ENCODE results near the gene ADAMTSL3.

ADAMTSL3 gene

GRCh38 chr15:83656943-83657528 is 3.1 kb downstream of the ADAMTSL3 start:
- H3K36me3 ChIP-seq (ENCODE audit: low read length) = no peaks in the 10 kb centered on the region

GRCh38 chr15:83657549-83657948 is 3.6 kb downstream of the ADAMTSL3 start:
- Histone ChIP-seq H3K27ac (ENCODE audit: low read depth, low read length) (no peak overlapping the region), H3K9ac (ENCODE audit: low read length) (no peak overlapping the region), H3F3A (ENCODE audit: insufficient read depth) (no peaks in the 10 kb centered on the region), H3K27me3 (ENCODE audit: low read length) (no peaks in the 10 kb centered on the region), H3K9me2 (replicated peaks; ENCODE audit: insufficient read depth, low read length) (no peaks in the 10 kb centered on the region), H4K20me1 (ENCODE audit: low read depth, low read length) (no peaks in the 10 kb centered on the region), H3K79me2 (ENCODE audit: insufficient read depth, low read length) (no peaks in the 10 kb centered on the region), H3K4me2 (ENCODE audit: low read depth, low read length, poor library complexity, severe bottlenecking) (no peak overlapping the region), H3K9me3 (ENCODE audit: insufficient read depth, low read length) (no peaks in the 10 kb centered on the region), H3K36me3 (ENCODE audit: low read length) (no peaks in the 10 kb centered on the region), H3K4me3 (ENCODE audit: insufficient read depth, low read length, poor library complexity, severe bottlenecking) (no peak overlapping the region), H2AFZ (ENCODE audit: low read depth, low read length, severe bottlenecking) (no peak overlapping the region)
- TF ChIP-seq EZH2phosphoT487 (conservative IDR thresholded peaks at IDR 0.05; ENCODE audit: low read length) (no peak), CTCF (IDR thresholded peaks at IDR 0.05; ENCODE audit: insufficient read depth, low read length, poor library complexity, severe bottlenecking) (no peak)

More at GRCh38 chr15:83656943-83657528, 3.1 kb downstream of the ADAMTSL3 start:
- H3F3A ChIP-seq (ENCODE audit: insufficient read depth) = no peaks in the 10 kb centered on the region
- no peaks in the 10 kb centered on the region for H3K9me3 ChIP-seq (ENCODE audit: insufficient read depth, low read length)
- no peak overlapping the region for H3K27ac ChIP-seq (ENCODE audit: low read depth, low read length)
- H4K20me1 ChIP-seq (ENCODE audit: low read depth, low read length) = no peaks in the 10 kb centered on the region
- H2AFZ ChIP-seq (ENCODE audit: low read depth, low read length, severe bottlenecking) = no peak overlapping the region
- no peaks in the 10 kb centered on the region for H3K27me3 ChIP-seq (ENCODE audit: low read length)
- H3K4me3 ChIP-seq (ENCODE audit: insufficient read depth, low read length, poor library complexity, severe bottlenecking) = no peak overlapping the region
- H3K79me2 ChIP-seq (ENCODE audit: insufficient read depth, low read length) = no peaks in the 10 kb centered on the region
- H3K9ac ChIP-seq (ENCODE audit: low read length) = no peak overlapping the region
- H3K4me2 ChIP-seq (ENCODE audit: low read depth, low read length, poor library complexity, severe bottlenecking) = no peak overlapping the region
- H3K9me2 ChIP-seq (replicated peaks; ENCODE audit: insufficient read depth, low read length) = no peaks in the 10 kb centered on the region
- TF ChIP-seq CTCF (IDR thresholded peaks at IDR 0.05; ENCODE audit: insufficient read depth, low read length, poor library complexity, severe bottlenecking) = no peak
- TF ChIP-seq EZH2phosphoT487 (conservative IDR thresholded peaks at IDR 0.05; ENCODE audit: low read length) = no peak

- H3K4me3 ChIP-seq (ENCODE audit: insufficient read depth, low read length, poor library complexity, severe bottlenecking) = no peak overlapping the region
- H3K9ac ChIP-seq (ENCODE audit: low read length) = no peak overlapping the region
- no peaks in the 10 kb centered on the region for H3F3A ChIP-seq (ENCODE audit: insufficient read depth)
- no peak overlapping the region for H3K4me2 ChIP-seq (ENCODE audit: low read depth, low read length, poor library complexity, severe bottlenecking)
- no peaks in the 10 kb centered on the region for H3K9me2 ChIP-seq (replicated peaks; ENCODE audit: insufficient read depth, low read length)
- H4K20me1 ChIP-seq (ENCODE audit: low read depth, low read length) = no peaks in the 10 kb centered on the region
- H3K79me2 ChIP-seq (ENCODE audit: insufficient read depth, low read length) = no peaks in the 10 kb centered on the region
- H2AFZ ChIP-seq (ENCODE audit: low read depth, low read length, severe bottlenecking) = no peak overlapping the region
- H3K27ac ChIP-seq (ENCODE audit: low read depth, low read length) = no peak overlapping the region
- H3K36me3 ChIP-seq (ENCODE audit: low read length) = no peaks in the 10 kb centered on the region
- no peaks in the 10 kb centered on the region for H3K9me3 ChIP-seq (ENCODE audit: insufficient read depth, low read length)
- H3K27me3 ChIP-seq (ENCODE audit: low read length) = no peaks in the 10 kb centered on the region
- TF ChIP-seq EZH2phosphoT487 (conservative IDR thresholded peaks at IDR 0.05; ENCODE audit: low read length) = no peak
- TF ChIP-seq CTCF (IDR thresholded peaks at IDR 0.05; ENCODE audit: insufficient read depth, low read length, poor library complexity, severe bottlenecking) = no peak
These were observed 4.8 kb downstream of the ADAMTSL3 start for GRCh38 chr15:83658430-83659416.

All from SU-DHL-6 (cell line).